GM18861 (cell line): ENCODE measurements around the gene SLC19A1.

Experiments
- ATAC-seq: cut with Tn5 transposase; IDR thresholded peaks from one replicate; pipeline ENCODE4 v1.9.1; 2021; ENCODE audit not compliant: unreplicated experiment

SLC19A1 gene

GRCh38 chr21:45517249-45518065 is 24.8 kb downstream of the SLC19A1 start:
- ATAC-seq, result no peak

- no peak for ATAC-seq
These were observed 25.5 kb downstream of the SLC19A1 start for GRCh38 chr21:45516671-45517151.

GRCh38 chr21:45516071-45516670 is 26.1 kb downstream of the SLC19A1 start:
- no peak for ATAC-seq

- ATAC-seq, result no peak
These were observed 26.8 kb downstream of the SLC19A1 start for GRCh38 chr21:45515241-45516061.

GRCh38 chr21:45514311-45515021 is 27.8 kb downstream of the SLC19A1 start:
- ATAC-seq, result no peak

- ATAC-seq, result no peak
These were observed 28.4 kb downstream of the SLC19A1 start for GRCh38 chr21:45513741-45514310.

- no peak for ATAC-seq
These were observed 29.1 kb downstream of the SLC19A1 start for GRCh38 chr21:45513003-45513717.

- no peak for ATAC-seq
These were observed 29.6 kb downstream of the SLC19A1 start for GRCh38 chr21:45512626-45513002.

GRCh38 chr21:45511661-45512431 is 30.4 kb downstream of the SLC19A1 start:
- ATAC-seq, result no peak

GRCh38 chr21:45511007-45511406 is 31.2 kb downstream of the SLC19A1 start:
- ATAC-seq, result no peak

GRCh38 chr21:45510466-45510955 is 31.7 kb downstream of the SLC19A1 start:
- ATAC-seq, result no peak

- no peak for ATAC-seq
These were observed 32.4 kb downstream of the SLC19A1 start for GRCh38 chr21:45509566-45510465.

GRCh38 chr21:45508607-45509565 is 33.4 kb downstream of the SLC19A1 start:
- no peak for ATAC-seq

GRCh38 chr21:45507888-45508508 is 34.2 kb downstream of the SLC19A1 start:
- ATAC-seq, result no peak

- ATAC-seq, result no peak
These were observed 34.7 kb downstream of the SLC19A1 start for GRCh38 chr21:45507523-45507875.

- ATAC-seq, result no peak
These were observed 35.3 kb downstream of the SLC19A1 start for GRCh38 chr21:45506836-45507522.
